BJ (cell line): ENCODE data around the gene IL21R. TPM values are rescaled to one million over a fixed set of nuclear protein-coding genes. Genes with fewer than 3 reads are reported as not detected.
A peak's percentile ranks its signal among the peaks of the same experiment; 100 is the strongest.
"Not testable (repeated sequence)": the region's sequence is repeated elsewhere in the genome, so short reads cannot be mapped to it uniquely, and the experiment has no call there.

ENCODE experiments used
- CTCF ChIA-PET: fragments of 350-600 bp; formaldehyde crosslinking; extraction: SDS; loops from one replicate; lab custom pipeline; 2021; ENCODE audit warnings: antibody characterized with exemption, inconsistent platforms; lab: Yijun Ruan, JAX
- POLR2A ChIA-PET: fragments of 300-600 bp; sonication (Branson Sonifier 250); formaldehyde crosslinking; extraction: SDS; loops from one replicate; lab custom pipeline; 2021; ENCODE audit warnings: antibody characterized with exemption; lab: Charles Lee
- DNase-seq: peaks from one replicate; pipeline ENCODE4 v3.0.0-alpha.2; 2011; ENCODE audit warnings: low read depth
- H3K27me3 ChIP-seq: 2 replicates; pipeline ENCODE4 v1.6.0; 2011; ENCODE audit warnings: low read length; ENCODE audit not compliant: control insufficient read depth, insufficient read depth
- H3K36me3 ChIP-seq: 2 replicates; pipeline ENCODE4 v1.5.1; 2011; ENCODE audit warnings: low read length; ENCODE audit not compliant: control insufficient read depth, insufficient read depth
- H3K4me3 ChIP-seq: 2 replicates; pipeline ENCODE4 v1.5.1; 2011; ENCODE audit warnings: low read depth, mild to moderate bottlenecking, control low read depth, low read length
- polyA plus RNA-seq: library from polyadenylated mRNA; depleted of rRNA; stranded (reverse); fragments of >200 nt; gene quantifications from 2 replicates; pipeline ENCODE4 v1.2.3, GENCODE V29; 2011
- TF ChIP-seq, protein P1 (sequence below): IDR thresholded peaks from 2 replicates; pipeline ENCODE4 v1.5.1; 2011; ENCODE audit warnings: low read depth, mild to moderate bottlenecking, control low read depth, inconsistent platforms, low read length, moderate library complexity; ENCODE audit not compliant: insufficient read depth

IL21R gene
- polyA plus RNA-seq, 1 experiment, result 0.58 TPM

DNA sequence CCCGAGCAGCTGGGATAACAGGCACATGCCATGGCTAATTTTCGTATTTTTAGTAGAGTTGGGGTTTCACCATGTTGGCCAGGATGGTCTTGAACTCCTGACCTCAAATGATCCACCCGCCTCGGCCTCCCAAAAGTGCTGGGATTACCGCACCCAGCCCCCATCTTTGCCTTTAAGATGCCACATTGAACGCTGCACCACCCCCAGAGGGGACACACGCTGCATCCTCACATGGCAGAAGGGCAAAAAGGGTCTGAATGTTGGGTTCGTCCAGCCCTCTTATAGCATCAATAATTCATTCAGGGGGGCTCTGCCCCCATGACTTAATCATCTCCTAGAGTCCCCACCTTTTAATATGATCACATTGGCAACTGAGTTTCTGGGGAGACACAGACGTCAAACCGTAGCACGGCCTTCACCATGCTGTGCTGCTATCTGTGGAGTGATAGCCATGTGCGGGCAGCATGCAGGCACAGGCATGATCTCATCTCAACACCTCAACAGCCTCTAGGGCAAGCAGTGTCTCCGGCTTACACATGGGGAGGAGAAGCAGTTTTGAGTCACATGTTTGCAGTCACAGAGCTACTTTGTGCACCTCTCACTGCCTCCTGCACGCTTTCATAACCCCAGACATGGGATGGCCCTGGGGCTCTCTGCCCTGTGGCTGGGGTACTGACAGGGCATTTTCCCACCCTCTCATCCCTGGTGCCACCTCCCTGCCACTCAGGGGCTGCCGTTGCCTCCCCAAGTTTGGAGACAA is 30.0 kb downstream of the IL21R start:
- no peak for DNase-seq
- TF ChIP-seq, protein P1, sequence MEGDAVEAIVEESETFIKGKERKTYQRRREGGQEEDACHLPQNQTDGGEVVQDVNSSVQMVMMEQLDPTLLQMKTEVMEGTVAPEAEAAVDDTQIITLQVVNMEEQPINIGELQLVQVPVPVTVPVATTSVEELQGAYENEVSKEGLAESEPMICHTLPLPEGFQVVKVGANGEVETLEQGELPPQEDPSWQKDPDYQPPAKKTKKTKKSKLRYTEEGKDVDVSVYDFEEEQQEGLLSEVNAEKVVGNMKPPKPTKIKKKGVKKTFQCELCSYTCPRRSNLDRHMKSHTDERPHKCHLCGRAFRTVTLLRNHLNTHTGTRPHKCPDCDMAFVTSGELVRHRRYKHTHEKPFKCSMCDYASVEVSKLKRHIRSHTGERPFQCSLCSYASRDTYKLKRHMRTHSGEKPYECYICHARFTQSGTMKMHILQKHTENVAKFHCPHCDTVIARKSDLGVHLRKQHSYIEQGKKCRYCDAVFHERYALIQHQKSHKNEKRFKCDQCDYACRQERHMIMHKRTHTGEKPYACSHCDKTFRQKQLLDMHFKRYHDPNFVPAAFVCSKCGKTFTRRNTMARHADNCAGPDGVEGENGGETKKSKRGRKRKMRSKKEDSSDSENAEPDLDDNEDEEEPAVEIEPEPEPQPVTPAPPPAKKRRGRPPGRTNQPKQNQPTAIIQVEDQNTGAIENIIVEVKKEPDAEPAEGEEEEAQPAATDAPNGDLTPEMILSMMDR, result no peak
- CTCF ChIA-PET, result no interaction called here
- POLR2A ChIA-PET, result no interaction called here
- no peak overlapping the region for H3K4me3 ChIP-seq
- H3K27me3 ChIP-seq, result no peaks in the 10 kb centered on the region
- H3K36me3 ChIP-seq, result no peaks in the 10 kb centered on the region

DNA sequence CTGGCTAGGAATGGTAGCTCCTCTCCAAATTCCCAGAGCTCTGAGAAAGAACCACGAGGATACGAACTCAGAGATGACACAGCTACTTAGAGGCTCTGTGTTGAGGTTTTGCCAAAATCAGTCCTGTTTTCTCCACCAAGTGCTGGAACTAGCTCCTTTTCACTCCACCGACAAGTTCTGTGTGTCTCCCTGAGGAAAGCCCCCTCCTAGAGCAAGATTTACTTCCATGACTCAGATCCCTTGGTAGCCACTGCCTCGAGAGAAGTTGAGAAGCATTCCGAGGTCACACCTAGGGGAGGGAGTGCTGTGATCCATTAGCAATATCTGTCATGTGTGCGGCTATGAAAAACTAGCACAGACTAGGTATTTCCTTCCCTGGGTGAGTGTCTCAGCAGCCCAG is 30.6 kb downstream of the IL21R start:
- H3K27me3 ChIP-seq, result no peaks in the 10 kb centered on the region
- CTCF ChIA-PET, result no interaction called here
- H3K4me3 ChIP-seq, result no peak overlapping the region
- H3K36me3 ChIP-seq, result no peaks in the 10 kb centered on the region
- TF ChIP-seq, protein P1, result no peak
- POLR2A ChIA-PET, result no interaction called here
- DNase-seq, result peak; percentile 25

DNA sequence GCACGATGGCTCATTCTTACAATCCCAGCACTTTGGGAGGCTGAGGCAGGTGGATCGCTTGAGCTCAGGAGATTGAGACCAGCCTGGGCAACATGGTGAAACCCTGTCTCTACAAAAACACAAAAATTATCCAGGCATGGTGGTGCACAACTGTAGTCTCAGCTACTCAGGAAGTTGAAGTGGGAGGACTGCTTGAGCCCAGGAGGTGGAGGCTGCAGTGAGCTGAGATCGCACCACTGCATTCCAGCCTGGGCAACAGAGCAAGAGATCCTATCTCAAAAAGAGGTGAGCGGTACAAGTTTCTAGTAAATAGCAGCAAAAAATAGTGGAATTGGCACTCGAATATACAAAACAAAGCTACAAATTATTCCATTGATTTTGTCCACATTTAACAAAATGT is 31.2 kb downstream of the IL21R start:
- CTCF ChIA-PET, result interaction anchor here (1.0 to 1.1 kb wide), 2 partner anchors 10 to 12 kb away, joined by 3 read pairs; no protein-coding TSS in a partner anchor
- H3K36me3 ChIP-seq, DNase-seq, H3K27me3 ChIP-seq, H3K4me3 ChIP-seq, POLR2A ChIA-PET: not testable (repeated sequence)

DNA sequence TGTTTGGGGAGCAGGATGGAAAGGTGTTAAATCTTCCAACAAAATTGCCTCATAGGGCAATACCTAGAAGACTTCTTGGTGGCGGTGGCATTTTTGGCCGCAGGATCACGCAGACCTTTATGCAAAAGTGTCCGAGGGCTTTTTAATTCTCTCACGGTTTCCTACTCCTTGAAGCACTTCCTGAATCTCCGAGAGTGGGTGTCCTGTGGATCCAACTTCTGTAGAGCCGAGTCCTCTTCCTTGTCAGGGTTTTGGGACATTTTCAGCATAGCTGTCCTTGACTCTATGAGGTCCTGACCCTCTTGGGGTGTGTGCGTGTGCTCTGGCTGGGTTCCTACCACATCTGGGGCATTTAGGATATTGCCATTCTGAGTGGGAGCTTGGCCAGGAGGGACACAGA is 31.7 kb downstream of the IL21R start:
- POLR2A ChIA-PET, result no interaction called here
- CTCF ChIA-PET, result interaction anchor here (0.5 to 1.1 kb wide), 3 partner anchors 10 to 96 kb away, joined by 3 read pairs; no protein-coding TSS in a partner anchor
- DNase-seq, result no peak
- Histone ChIP-seq H3K27me3 (no peaks in the 10 kb centered on the region), H3K36me3 (no peaks in the 10 kb centered on the region), H3K4me3 (no peak overlapping the region)
- TF ChIP-seq, protein P1, result no peak

DNA sequence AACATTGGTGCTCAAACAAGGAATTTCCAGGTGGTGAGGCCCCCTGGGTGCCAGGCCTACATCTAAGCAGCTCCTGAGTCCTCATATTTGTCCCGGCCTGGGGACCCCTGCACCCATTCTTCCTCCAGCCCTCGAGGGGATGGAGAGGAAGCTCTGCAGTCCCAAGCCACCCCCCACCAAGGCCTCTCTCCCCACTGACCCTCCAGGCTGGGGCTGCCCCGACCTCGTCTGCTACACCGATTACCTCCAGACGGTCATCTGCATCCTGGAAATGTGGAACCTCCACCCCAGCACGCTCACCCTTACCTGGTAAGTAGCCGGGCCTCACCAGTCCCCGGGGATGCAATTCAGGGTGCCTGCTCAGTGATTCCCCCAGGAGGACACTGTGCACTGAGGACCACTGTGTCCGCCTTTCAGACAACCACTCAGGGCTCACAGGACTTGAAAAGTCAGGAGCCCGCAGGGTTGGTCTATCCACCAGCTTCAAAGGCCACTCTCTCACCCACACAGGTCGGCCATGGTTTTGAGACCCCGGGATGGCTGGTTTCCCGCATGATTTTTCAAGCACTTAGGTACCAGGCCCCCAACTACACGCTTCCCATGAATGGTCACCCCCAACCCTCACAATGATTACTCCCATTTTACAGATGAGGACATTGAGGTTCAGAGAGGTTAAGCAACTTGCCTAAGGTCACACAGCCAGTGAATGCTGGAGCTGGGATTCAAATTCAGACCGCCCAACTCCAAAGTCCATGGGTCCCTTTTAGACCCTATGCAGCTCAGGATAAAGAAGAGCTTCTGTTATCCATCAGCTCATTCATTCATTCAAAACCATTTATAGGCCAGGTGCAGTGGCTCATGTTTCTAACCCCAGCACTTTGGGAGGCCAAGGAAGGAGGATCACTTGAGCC is 32.4 kb downstream of the IL21R start:
- Histone ChIP-seq H3K27me3 (no peaks in the 10 kb centered on the region), H3K4me3 (no peak overlapping the region), H3K36me3 (no peaks in the 10 kb centered on the region)
- ChIA-PET POLR2A (no interaction called here), CTCF (interaction anchor here (0.5 to 1.1 kb wide), 3 partner anchors 9 to 97 kb away, joined by 3 read pairs; no protein-coding TSS in a partner anchor)
- no peak for DNase-seq
- TF ChIP-seq, protein P1, result no peak

DNA sequence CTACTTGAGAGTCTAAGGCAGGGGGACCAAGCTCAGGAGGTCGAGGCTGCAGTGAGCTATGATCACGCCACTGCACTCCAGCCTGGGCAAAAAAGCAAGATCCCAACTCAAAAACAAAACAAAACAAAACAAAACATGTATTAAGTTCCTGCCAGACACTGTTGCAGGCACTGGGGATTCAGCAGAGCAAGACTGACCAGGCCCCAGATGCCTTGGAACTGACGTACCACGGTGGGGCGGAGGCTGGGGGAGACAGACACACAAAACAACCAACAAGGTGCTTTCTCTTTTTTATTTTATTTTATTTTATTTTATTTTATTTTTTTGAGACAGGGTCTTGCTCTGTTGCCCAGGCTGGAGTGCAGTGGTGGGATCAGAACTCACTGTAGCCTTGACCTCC is 33.2 kb downstream of the IL21R start:
- CTCF ChIA-PET, DNase-seq, H3K4me3 ChIP-seq, H3K27me3 ChIP-seq, H3K36me3 ChIP-seq, POLR2A ChIA-PET: not testable (repeated sequence)
